B cell (primary cell): ENCODE results near the gene DIAPH1. TPM values are rescaled to one million over a fixed set of nuclear protein-coding genes. Genes with fewer than 3 reads are reported as not detected.

Source experiments
- ATAC-seq: fragments of 200-7000 bp; cut with Tn5 transposase; one replicate; pipeline ENCODE4 v1.10.0; 2021; ENCODE audit warnings: low read depth, mild to moderate bottlenecking, moderate number of reproducible peaks, moderate library complexity
- CTCF ChIA-PET: fragments of 350-600 bp; sonication (Branson Sonifier 250); formaldehyde crosslinking; loops from one replicate; lab custom pipeline; 2021; ENCODE audit warnings: antibody characterized with exemption, inconsistent platforms; lab: Charles Lee
- POLR2A ChIA-PET: fragments of 350-600 bp; sonication (Branson Sonifier 250); formaldehyde crosslinking; loops from one replicate; lab custom pipeline; 2021; ENCODE audit warnings: antibody characterized with exemption; lab: Charles Lee
- DNase-seq: peaks from one replicate; pipeline ENCODE4 v3.0.0; 2013
- H2AFZ ChIP-seq: 2 replicates; pipeline ENCODE4 v1.6.1; 2012; ENCODE audit warnings: mild to moderate bottlenecking, low read depth, low read length; ENCODE audit not compliant: insufficient read depth, poor library complexity, severe bottlenecking
- H3K27ac ChIP-seq, 2 donors: 1 replicate in 1 of 2; 2 replicates in 1 of 2; pipeline ENCODE4 v1.5.1; 2012 to 2013; ENCODE audit warnings: low read length in 2 of 2, mild to moderate bottlenecking in 2 of 2, moderate library complexity in 1 of 2
- H3K27me3 ChIP-seq, 4 experiments: fragments of 200-600 bp in 1 of 4; sonication (generic) in 1 of 4; replicated peaks in 1 of 4; 1 replicate in 2 of 4; 2 replicates in 2 of 4; pipeline versions ENCODE4 v1.6.1 to v1.7.0; 2013 to 2016; ENCODE audit warnings: low read length in 3 of 4, mild to moderate bottlenecking in 2 of 4, mixed read lengths in 1 of 4, moderate library complexity in 1 of 4; ENCODE audit not compliant: insufficient read depth in 4 of 4, control insufficient read depth in 3 of 4; ENCODE audit errors: control extremely low read depth in 1 of 4
- H3K36me3 ChIP-seq, 2 experiments: replicated peaks in 1 of 2; 1 replicate in 1 of 2; 2 replicates in 1 of 2; pipeline versions ENCODE4 v1.6.1 to v1.7.1; 2013; ENCODE audit warnings: low read length in 1 of 2; ENCODE audit not compliant: insufficient read depth in 2 of 2, control insufficient read depth in 1 of 2; ENCODE audit errors: control extremely low read depth in 1 of 2, extremely low read depth in 1 of 2
- H3K4me1 ChIP-seq, 2 donors: fragments of 200-600 bp in 1 of 2; sonication (generic) in 1 of 2; 1 replicate in 1 of 2; 2 replicates in 1 of 2; pipeline versions ENCODE4 v1.5.1 to v1.6.1; 2013 to 2017; ENCODE audit warnings: low read length in 2 of 2; ENCODE audit not compliant: control insufficient read depth in 2 of 2, insufficient read depth in 2 of 2
- H3K4me2 ChIP-seq: replicated peaks from 2 replicates; pipeline ENCODE3; 2012; ENCODE audit warnings: mild to moderate bottlenecking, low read depth, low read length; ENCODE audit not compliant: poor library complexity, severe bottlenecking
- H3K4me3 ChIP-seq, 5 experiments: fragments of 200-600 bp in 1 of 5; sonication (generic) in 1 of 5; 1 replicate in 3 of 5; 2 replicates in 2 of 5; pipeline versions ENCODE4 v1.5.1 to v1.7.0; 2011 to 2016; ENCODE audit warnings: low read length in 4 of 5, mild to moderate bottlenecking in 4 of 5, low read depth in 2 of 5, control low read depth in 1 of 5, moderate library complexity in 1 of 5; ENCODE audit not compliant: insufficient read depth in 1 of 5; ENCODE audit errors: control extremely low read depth in 1 of 5, extremely low read depth in 1 of 5
- H3K79me2 ChIP-seq: fragments of 200-600 bp; sonication (generic); one replicate; pipeline ENCODE4 v1.6.0; 2016; ENCODE audit warnings: low read length; ENCODE audit not compliant: control insufficient read depth, insufficient read depth
- H3K9ac ChIP-seq: fragments of 200-600 bp; sonication (generic); 2 replicates; pipeline ENCODE4 v1.6.1; 2017; ENCODE audit warnings: mild to moderate bottlenecking, low read length, moderate library complexity
- H3K9me3 ChIP-seq, 3 donors: one replicate each; pipeline versions ENCODE4 v1.6.1 to v1.7.1; 2013; ENCODE audit warnings: low read length in 2 of 3; ENCODE audit not compliant: control insufficient read depth in 2 of 3, insufficient read depth in 1 of 3; ENCODE audit errors: control extremely low read depth in 1 of 3
- H4K20me1 ChIP-seq: 2 replicates; pipeline ENCODE4 v1.6.0; 2012; ENCODE audit warnings: mild to moderate bottlenecking, low read length; ENCODE audit not compliant: insufficient read depth, control insufficient read depth, poor library complexity, severe bottlenecking
- H3K27ac Mint-ChIP-seq: one replicate; pipeline ENCODE4 v1.8.0; 2021; ENCODE audit warnings: mixed read lengths
- H3K27me3 Mint-ChIP-seq: one replicate; pipeline ENCODE4 v1.8.0; 2021; ENCODE audit warnings: mixed read lengths
- H3K4me1 Mint-ChIP-seq: one replicate; pipeline ENCODE4 v1.8.0; 2021; ENCODE audit warnings: mixed read lengths
- H3K4me3 Mint-ChIP-seq: one replicate; pipeline ENCODE4 v1.8.0; 2021; ENCODE audit warnings: mixed read lengths
- H3K9me3 Mint-ChIP-seq: one replicate; pipeline ENCODE4 v1.8.0; 2022; ENCODE audit warnings: mixed read lengths; ENCODE audit not compliant: insufficient read depth
- CTCF ChIP-seq: fragments of 200-600 bp; IDR thresholded peaks from one replicate; pipeline ENCODE4 v1.8.0; 2022; ENCODE audit warnings: antibody characterized with exemption, mild to moderate bottlenecking
- EZH2 ChIP-seq: IDR thresholded peaks from 2 replicates; pipeline ENCODE4 v1.6.1; 2012; ENCODE audit warnings: borderline replicate concordance, low read depth, mild to moderate bottlenecking, moderate library complexity, low read length; ENCODE audit not compliant: insufficient read depth, poor library complexity, severe bottlenecking
- WGBS: methylation state at CpG from one replicate; pipeline ENCODE4 v1.1.5; 2013; ENCODE audit warnings: missing lambda C conversion rate; ENCODE audit not compliant: insufficient coverage; 5-methylcytosine and 5-hydroxymethylcytosine counted together
- intact Hi-C: fragments of 100-400 bp; cut with micrococcal nuclease; formaldehyde crosslinking; loops from one replicate; pipeline ENCODE4 v1.10.0; 2022
- polyA plus RNA-seq: library from polyadenylated mRNA; depleted of rRNA; stranded (reverse); fragments of >200 nt; gene quantifications from 2 replicates; pipeline ENCODE4 v1.2.3, GENCODE V29; 2012
- total RNA-seq, 2 donors: library from RNA; stranded (reverse); fragments of 120-200 nt in 1 of 2; gene quantifications; 1 replicate in 1 of 2; 2 replicates in 1 of 2; pipeline versions ENCODE4 v1.2.3 to v1.2.4, GENCODE V29; 2013 to 2022

DIAPH1 gene
- total and polyA plus RNA-seq, 2 donors (not counting 1 experiment from before 2014, with no cell fraction given), result 59.7 to 113 TPM

GRCh38 chr5:141527426-141527825, 91.4 kb downstream of the DIAPH1 start:
- no peaks in the 10 kb centered on the region for H3K9me3 ChIP-seq
- H3K4me3 ChIP-seq, result no peak overlapping the region
- H3K36me3 ChIP-seq, result peaks cover 7 to 83% of the 10 kb centered on the region in 2 experiments
- intact Hi-C loops, result no loop called here
- H3K27me3 ChIP-seq, result no peaks in the 10 kb centered on the region
- no peak overlapping the region for H3K9ac ChIP-seq
- no peak overlapping the region for H2AFZ ChIP-seq
- H3K4me1 Mint-ChIP-seq, result peaks cover 14% of the 10 kb centered on the region
- no peak for TF ChIP-seq EZH2
- TF ChIP-seq CTCF, result no peak
- no peaks in the 10 kb centered on the region for H3K27me3 Mint-ChIP-seq
- H3K27ac Mint-ChIP-seq, result no peak overlapping the region
- no peak overlapping the region for H3K4me3 Mint-ChIP-seq
- 40% methylated on average over 1 of the region's 1 CpG for WGBS
- no peak overlapping the region for H3K27ac ChIP-seq
- DNase-seq, result no peak
- peaks cover 11 to 15% of the 10 kb centered on the region in 2 donors for H3K4me1 ChIP-seq
- POLR2A ChIA-PET, result no interaction called here
- no peak for ATAC-seq
- no peak overlapping the region for H3K4me2 ChIP-seq
- H4K20me1 ChIP-seq, result peaks cover 7% of the 10 kb centered on the region
- no peaks in the 10 kb centered on the region for H3K79me2 ChIP-seq
- CTCF ChIA-PET, result interaction anchor here (1.4 to 11.5 kb wide), 9 partner anchors 16 to 208 kb away, joined by 4 to 176 read pairs (median 7); partner anchors contain the start of genes PCDHGA11, PCDHGA12 and PCDHGC3
- H3K9me3 Mint-ChIP-seq, result no peaks in the 10 kb centered on the region

- H4K20me1 ChIP-seq, result peaks cover 7% of the 10 kb centered on the region
- Mint-ChIP-seq H3K4me3 (no peak overlapping the region), H3K27me3 (no peaks in the 10 kb centered on the region), H3K9me3 (no peaks in the 10 kb centered on the region), H3K27ac (no peak overlapping the region), H3K4me1 (peaks cover 18% of the 10 kb centered on the region)
- TF ChIP-seq CTCF (no peak), EZH2 (no peak)
- ATAC-seq, result no peak
- no peaks in the 10 kb centered on the region for H3K27me3 ChIP-seq
- no peak overlapping the region for H3K4me2 ChIP-seq
- POLR2A ChIA-PET, result no interaction called here
- H3K9ac ChIP-seq, result no peak overlapping the region
- H3K27ac ChIP-seq, result no peak overlapping the region
- H2AFZ ChIP-seq, result no peak overlapping the region
- peaks cover 8 to 85% of the 10 kb centered on the region in 2 experiments for H3K36me3 ChIP-seq
- H3K4me1 ChIP-seq, result peaks cover 14 to 18% of the 10 kb centered on the region in 2 donors
- no peaks in the 10 kb centered on the region for H3K9me3 ChIP-seq
- WGBS, result 97% methylated on average over 3 of the region's 7 CpGs
- CTCF ChIA-PET, result interaction anchor here (1.3 to 11.5 kb wide), 12 partner anchors 9 to 113 kb away, joined by 3 to 176 read pairs (median 23); partner anchors contain the start of genes PCDHGA10, PCDHGA12, PCDHGB7 and PCDHGC3
- intact Hi-C loops, result loop anchor here (1.0 to 2.0 kb wide), 2 partner anchors 39 to 113 kb away; partner anchors contain the start of gene PCDHGA10
- no peak for DNase-seq
- H3K4me3 ChIP-seq, result no peak overlapping the region
- H3K79me2 ChIP-seq, result no peaks in the 10 kb centered on the region
Observed at GRCh38 chr5:141525653-141526052, 93.1 kb downstream of the DIAPH1 start.
